NCI-H226 (cell line): ENCODE measurements around the gene SH3BGRL3.

Source experiments
- DNase-seq: peaks from one replicate; pipeline ENCODE4 v3.0.0-alpha.2; 2015

Gene SH3BGRL3

GRCh38 chr1:26278303-26278702 is 1.6 kb upstream of the SH3BGRL3 start:
- no peak for DNase-seq

GRCh38 chr1:26278724-26279455 is 996 bp upstream of the SH3BGRL3 start:
- no peak for DNase-seq

DNA sequence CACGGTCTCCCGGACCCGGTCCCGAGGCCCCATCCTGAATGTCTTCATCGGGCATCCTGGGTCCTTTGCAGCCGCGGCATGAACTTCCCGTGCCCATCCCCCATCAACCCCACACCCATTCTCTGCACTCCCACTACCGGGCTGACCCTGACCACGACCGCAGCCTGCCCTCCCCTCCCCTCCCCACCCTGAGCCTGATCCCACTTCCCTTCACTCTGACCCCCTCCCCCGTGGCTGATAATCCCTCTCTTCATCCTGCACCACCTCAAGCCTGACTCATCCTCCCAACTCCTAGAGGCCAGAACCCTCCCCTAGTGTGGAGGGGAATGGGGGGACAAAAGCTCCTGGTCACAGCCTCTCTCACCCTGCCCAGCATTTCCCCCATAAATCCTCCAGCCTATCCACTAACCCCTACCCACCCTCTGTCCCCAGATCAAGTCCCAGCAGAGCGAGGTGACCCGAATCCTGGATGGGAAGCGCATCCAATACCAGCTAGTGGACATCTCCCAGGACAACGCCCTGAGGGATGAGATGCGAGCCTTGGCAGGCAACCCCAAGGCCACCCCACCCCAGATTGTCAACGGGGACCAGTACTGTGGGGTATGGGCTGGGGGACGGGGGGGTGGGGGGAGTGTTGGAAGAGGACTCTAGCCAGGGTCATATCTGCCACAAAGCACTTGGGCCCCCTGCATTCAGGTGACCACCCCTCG is 602 bp downstream of the SH3BGRL3 start:
- DNase-seq, result peak; percentile 80

- DNase-seq, result peak; percentile 26
Measured at GRCh38 chr1:26281091-26281958, 1.4 kb downstream of the SH3BGRL3 start.

DNA sequence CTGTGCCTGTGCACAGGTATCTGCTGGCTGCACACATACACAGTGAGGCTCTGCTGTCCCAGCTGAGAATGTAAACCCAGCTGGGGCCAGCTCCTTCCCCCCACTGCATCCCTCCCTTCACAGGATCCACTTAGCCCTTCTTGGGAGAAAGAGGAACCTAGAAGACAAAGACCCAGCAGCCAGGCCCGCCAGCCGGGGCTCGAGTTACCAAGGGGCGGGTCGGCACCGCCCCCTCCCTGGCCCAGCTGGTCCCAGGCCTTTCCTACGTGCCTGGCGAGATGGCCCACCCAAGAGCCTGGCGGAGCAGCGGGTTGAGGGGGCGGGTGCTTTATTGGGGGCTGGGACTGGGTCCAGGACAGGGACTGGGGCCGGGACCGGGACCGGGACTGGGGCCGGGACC is 2.1 kb downstream of the SH3BGRL3 start:
- DNase-seq, result no peak

GRCh38 chr1:26282401-26282918 is 2.6 kb downstream of the SH3BGRL3 start:
- no peak for DNase-seq

- no peak for DNase-seq
Measured at GRCh38 chr1:26283279-26283853, 3.5 kb downstream of the SH3BGRL3 start.

DNA sequence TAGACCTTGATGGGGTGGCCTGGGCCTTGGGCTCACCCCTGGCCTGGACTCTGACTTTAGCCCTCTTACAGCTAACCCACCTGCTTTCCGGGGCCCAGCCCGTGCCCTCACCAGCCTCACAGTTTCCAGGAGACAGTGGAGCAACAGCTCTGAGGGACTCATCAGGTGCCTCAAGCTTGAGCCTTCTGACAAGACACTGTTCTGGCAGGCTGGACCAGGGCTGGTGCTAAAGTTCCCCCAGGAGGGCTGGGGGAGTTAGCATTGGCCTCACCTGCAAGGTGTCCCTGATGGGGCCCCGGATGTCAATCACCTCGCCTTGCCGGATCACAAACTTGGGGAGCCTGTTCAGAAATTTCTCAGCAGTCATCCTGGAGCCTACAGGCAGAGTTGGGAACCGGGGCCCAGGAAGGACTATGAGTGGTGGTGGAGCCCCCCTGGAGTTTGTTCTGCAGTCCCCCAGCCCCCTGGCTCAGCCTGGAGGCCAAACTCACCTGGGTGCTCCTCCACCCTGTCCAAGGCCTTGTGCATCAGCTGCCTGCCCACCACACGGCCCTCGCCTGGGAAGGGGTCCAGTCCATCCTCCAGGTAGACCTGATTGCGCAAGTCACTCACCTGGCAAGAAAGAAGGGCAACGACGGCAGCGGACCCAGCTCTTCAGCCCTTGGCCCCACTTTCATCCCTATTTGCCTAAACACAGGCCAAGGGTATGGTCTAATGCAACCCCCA is 4.1 kb downstream of the SH3BGRL3 start:
- DNase-seq, result no peak

GRCh38 chr1:26284597-26285347 is 4.9 kb downstream of the SH3BGRL3 start:
- peak; percentile 76 for DNase-seq

DNA sequence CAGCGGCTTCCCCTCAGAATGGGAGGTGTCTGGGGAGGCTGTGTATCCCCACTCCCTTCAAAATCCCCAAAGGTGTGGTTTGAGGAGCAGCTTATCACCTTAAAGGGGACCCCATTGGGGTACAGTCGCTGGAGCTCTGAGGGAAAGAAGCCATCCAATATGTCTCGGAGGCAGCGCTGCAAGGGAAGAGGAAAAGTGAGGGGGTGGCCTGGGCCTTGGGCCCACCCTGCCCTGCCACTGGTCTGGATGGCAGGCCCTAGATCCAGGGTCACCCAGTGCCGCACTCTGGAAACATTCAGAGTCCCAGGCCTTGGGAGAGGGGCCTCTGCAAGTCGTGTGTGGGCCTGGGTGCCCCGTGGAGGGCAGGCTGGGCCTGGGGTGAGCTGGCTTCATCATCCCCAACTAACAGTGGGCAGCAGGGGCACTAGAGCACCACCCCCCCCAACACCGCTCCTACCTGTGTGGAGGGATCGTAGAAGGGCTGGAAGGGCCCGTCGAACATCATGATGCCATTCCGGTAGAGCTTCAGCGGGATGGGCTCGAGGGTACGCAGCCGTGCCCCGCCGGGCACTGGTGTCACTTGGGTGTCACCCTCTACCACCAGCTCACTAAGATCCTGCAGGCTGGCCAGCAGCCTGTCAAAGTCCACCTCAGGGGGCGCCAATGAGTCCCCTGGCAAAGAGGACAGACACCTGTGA is 5.6 kb downstream of the SH3BGRL3 start:
- no peak for DNase-seq

- DNase-seq, result no peak
Measured at GRCh38 chr1:26286064-26286416, 6.2 kb downstream of the SH3BGRL3 start.

- DNase-seq, result no peak
Measured at GRCh38 chr1:26287033-26287711, 7.3 kb downstream of the SH3BGRL3 start.

DNA sequence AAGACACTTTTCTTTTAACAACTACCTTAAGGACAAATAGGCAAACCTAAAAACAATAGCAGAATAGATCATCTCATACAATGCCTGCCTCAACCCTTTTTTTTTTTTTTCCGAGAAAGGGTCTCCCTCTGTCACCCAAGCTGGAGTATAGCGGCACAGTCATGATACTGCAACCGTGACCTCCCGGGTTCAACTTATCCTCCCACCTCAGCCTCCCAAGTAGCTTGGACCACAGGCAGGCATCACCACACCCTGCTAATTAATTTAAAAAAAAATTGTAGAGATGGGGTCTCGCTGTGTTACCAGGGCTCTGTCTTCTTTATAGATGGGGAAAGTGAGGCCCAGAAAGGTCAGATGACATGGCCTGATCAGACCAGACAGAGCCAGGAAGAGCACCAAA is 7.9 kb downstream of the SH3BGRL3 start:
- no peak for DNase-seq

DNA sequence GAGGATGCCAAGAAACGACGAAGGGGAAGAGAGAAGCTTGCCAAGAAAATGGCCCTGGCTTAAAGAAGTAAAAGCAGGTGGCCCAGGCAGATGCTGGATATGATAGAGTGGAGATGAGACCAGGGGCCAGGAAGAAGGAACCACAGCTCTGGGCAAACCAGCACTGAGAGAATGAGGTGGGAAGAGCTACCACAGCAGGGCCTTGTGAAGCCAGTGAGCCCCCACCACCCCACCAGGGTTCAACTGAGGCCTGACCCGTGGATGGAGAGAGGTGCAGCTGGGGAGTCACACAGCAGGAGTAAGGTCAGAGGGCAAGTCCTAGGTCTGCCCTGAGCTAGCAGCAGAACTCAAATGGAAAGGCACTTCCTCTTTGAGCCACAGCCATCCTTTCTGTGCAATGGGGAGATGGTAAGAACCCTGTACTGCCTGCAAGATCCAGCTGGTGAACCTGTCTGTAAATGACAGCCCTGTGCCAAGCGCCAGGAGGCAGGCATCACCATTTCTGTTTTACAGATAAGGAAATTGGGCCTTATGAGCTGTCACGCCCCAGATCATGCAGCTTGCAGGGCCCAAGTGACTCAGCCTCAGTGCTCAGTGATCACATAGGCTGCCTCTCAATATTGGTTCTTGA is 8.5 kb downstream of the SH3BGRL3 start:
- no peak for DNase-seq

- DNase-seq, result no peak
Measured at GRCh38 chr1:26289158-26290059, 9.5 kb downstream of the SH3BGRL3 start.

DNA sequence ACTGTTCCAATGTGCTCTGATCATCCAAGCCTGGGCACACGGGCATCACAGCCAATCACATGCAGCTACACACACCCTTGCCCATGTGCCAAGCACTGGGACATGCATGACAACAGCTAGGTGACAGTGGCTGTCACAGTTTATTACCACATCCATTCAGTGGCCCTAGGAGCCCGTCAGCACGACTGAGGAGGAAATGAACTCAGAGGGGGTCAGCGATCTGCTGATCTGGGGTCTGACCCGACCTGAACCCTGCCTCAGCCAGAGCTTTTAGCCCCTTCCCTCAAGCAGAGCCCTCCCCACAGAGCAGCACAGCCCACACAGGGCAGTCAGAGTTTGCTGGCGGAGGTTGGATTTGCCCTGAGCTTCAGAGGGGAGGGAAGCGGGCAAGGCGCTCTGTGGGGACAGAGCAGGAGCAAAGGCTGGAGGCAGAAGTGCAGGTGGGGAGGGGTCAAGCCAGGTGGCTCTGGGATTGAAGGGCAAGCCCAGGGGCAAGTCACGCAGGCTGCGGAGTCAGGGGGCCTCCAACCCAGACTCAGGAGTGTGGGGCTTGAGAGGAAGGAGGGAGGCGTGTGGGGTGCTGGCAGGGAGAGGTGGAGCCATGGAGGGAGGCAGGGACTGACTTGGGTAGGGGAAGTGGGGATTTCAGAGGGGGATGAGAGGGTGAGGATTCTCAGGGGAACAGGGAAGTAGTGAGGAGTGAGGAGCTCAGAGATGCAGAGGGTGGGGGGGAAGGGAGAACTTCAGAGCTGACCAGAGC is 10.4 kb downstream of the SH3BGRL3 start:
- no peak for DNase-seq

DNA sequence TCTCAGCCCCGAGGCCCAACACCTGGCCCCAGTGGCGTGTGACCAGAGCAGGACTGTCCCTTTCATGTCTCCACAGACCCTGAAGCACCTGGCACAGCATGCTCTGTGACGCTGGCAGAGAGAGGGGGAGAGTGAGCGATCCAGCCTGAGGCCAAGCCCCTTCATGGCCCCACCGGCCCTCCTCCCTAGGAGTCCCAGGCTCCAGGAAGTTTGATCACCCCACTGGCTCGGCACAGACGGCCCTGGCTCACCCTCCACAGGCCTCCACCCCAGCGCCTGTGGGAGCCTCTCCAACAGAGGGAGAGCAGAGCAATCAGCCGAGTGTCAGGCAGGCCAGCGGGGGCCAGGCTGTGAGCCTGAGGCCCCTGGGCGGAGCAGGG is 11.0 kb downstream of the SH3BGRL3 start:
- no peak for DNase-seq

DNA sequence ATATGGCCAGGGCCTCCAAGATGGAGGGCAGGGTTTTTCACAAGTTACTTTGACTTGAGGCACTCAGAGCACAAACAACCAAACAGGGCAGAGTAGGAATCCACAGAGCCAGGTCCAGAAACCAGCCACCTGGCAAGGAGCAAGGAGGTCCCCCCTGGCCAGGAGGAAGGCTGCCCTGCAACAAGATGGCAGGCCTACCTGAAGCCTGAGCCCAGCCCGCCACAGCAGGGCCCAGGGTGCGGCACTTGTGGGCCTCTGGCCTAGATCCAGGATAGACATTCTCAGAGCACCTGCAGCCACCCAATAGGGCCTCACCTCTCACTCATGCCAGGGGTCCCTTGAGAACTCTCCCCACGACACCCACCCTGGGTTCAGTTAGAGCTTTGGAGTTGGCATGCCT is 11.5 kb downstream of the SH3BGRL3 start:
- DNase-seq, result no peak
